Heart left ventricle (tissue), 16 donors: ENCODE results near the gene PURB. TPM values are rescaled to one million over a fixed set of nuclear protein-coding genes. Genes with fewer than 3 reads are reported as not detected.

Experiments
- ATAC-seq, 4 donors: fragments of 200-7000 bp; cut with Tn5 transposase; one replicate each; pipeline ENCODE4 v1.9.1; 2020 to 2022; ENCODE audit warnings: moderate library complexity in 4 of 4, mild to moderate bottlenecking in 3 of 4, moderate number of reproducible peaks in 1 of 4
- DNase-seq, 5 donors: peaks; one replicate each; pipeline ENCODE4 v3.0.0-alpha.2; 2020
- H3K27ac ChIP-seq, 12 donors: fragments of 200-600 bp; sonication (generic) in 4 of 12; one replicate each; pipeline versions ENCODE4 v1.5.0 to v1.8.0; 2016 to 2022; ENCODE audit warnings: mild to moderate bottlenecking in 2 of 12
- H3K27me3 ChIP-seq, 9 donors: fragments of 200-600 bp; sonication (generic) in 2 of 9; one replicate each; pipeline versions ENCODE4 v1.5.1 to v1.8.0; 2016 to 2022; ENCODE audit warnings: mild to moderate bottlenecking in 3 of 9
- H3K36me3 ChIP-seq, 9 donors: fragments of 200-600 bp; sonication (generic) in 2 of 9; one replicate each; pipeline versions ENCODE4 v1.5.0 to v1.8.0; 2018 to 2022; ENCODE audit warnings: mild to moderate bottlenecking in 2 of 9
- H3K4me1 ChIP-seq, 12 donors: fragments of 200-600 bp; sonication (generic) in 4 of 12; one replicate each; pipeline versions ENCODE4 v1.5.0 to v1.8.0; 2016 to 2022; ENCODE audit warnings: mild to moderate bottlenecking in 3 of 12
- H3K4me3 ChIP-seq, 12 donors: fragments of 200-600 bp; sonication (generic) in 4 of 12; one replicate each; pipeline versions ENCODE4 v1.5.0 to v1.8.0; 2017 to 2022; ENCODE audit warnings: mild to moderate bottlenecking in 9 of 12, moderate library complexity in 4 of 12
- H3K9me3 ChIP-seq, 12 donors: fragments of 200-600 bp; sonication (generic) in 4 of 12; one replicate each; pipeline versions ENCODE4 v1.5.0 to v1.8.0; 2016 to 2022; ENCODE audit warnings: mild to moderate bottlenecking in 1 of 12
- POLR2A ChIP-seq, 2 donors: fragments of 450-650 bp; IDR thresholded peaks; one replicate each; pipeline ENCODE4 v1.6.1; 2017; ENCODE audit warnings: antibody characterized with exemption in 2 of 2, mild to moderate bottlenecking in 2 of 2, moderate library complexity in 2 of 2
- WGBS, 4 donors: extraction: QIAGEN DNeasy Blood & Tissue Kit in 2 of 4; methylation state at CpG; one replicate each; pipeline versions ENCODE4 v1.1.5 to v1.1.7; 2013 to 2018; 5-methylcytosine and 5-hydroxymethylcytosine counted together
- intact Hi-C, 10 donors: fragments of 100-400 bp; cut with DNase I; formaldehyde crosslinking; loops; one replicate each; pipeline versions ENCODE4 v1.11.1 to v1.14.2; 2022
- polyA plus RNA-seq, 2 donors: library from polyadenylated mRNA; stranded (reverse); fragments of 200-250 nt; gene quantifications; one replicate each; pipeline ENCODE4 v1.2.3, GENCODE V29; 2013
- total RNA-seq, 9 donors: library from RNA; depleted of rRNA in 2 of 9; stranded (reverse); fragments of >200 nt in 2 of 9; fragmentation: NEBNext Ultra II Directional in 3 of 9; extraction: Animal tissue kit (Norgen Biotek cat#: 25700) in 3 of 9; gene quantifications; one replicate each; pipeline versions ENCODE4 v1.1.0 to v1.2.4, GENCODE V29; 2016 to 2023
- TF ChIP-seq, protein P1 (sequence below), 12 donors: fragments of 200-600 bp; sonication (generic) in 4 of 12; IDR thresholded peaks; one replicate each; pipeline versions ENCODE4 v1.5.0 to v1.8.0; 2018 to 2022; ENCODE audit warnings: antibody characterized with exemption in 12 of 12, mild to moderate bottlenecking in 5 of 12
- donor health status: ischemic (EF 13 %, LVEDD 7.1; RV severe dilation, severe dysfunction).
- donor health status: healthy with polysubstance abuse.
- donor health status: DM: no; HTN: yes; CAD: no.
- donor health status: DM: no; HTN: no; CAD: no.
- donor health status: ischemic (EF 25% LVEDD 6.9; RV normal size, moderate dysfunction).
- donor health status: ischemic (EF 25% LVEDD 5.7; RV mildly dilated, moderate dysfunction).
- donor health status: healthy.
- donor health status: DM: yes; HTN: yes; CAD: no.
- donor health status: ischemic (EF 35%, LVEDD 5.7; RV mildly dilated, moderate dysfunction).
- donor health status: nonischemic (EF 11% LVEDD 7.7; RV severe dilation, severe dysfunction).
- donor health status: DM: yes; HTN: yes; CAD: no.
- donor health status: PGD.
- donor health status: ischemic (EF 29% LVEDD 5.4; RV normal size, mild dysfunction).
- donor health status: nonischemic (EF 23%, LVEDD 6.1; RV moderate dilation, normal function).

PURB gene
- total and polyA plus RNA-seq, 11 donors: 5.5 to 19.4 (median 15.7) TPM

DNA sequence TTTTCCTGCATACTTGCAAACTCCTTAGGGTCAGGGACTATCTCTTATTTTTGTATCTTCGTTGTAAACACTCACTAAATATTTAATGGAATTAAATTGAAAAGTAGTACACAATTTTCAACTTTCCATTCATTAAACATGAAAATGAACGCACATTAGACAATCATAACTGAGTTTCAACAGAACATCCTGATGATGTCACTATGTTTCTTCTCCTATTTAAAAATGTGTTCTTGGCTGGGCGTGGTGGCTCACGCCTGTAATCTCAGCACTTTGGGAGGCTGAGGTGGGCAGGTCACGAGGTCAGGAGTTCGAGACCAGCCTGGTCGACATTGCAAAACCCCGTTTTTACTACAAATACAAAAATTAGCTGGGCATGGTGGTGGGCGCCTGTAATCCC lies 14.1 kb upstream of the PURB start:
- 84 to 88% (median 87%) methylated on average over 9 of the region's 9 CpGs for whole genome bisulfite sequencing, 4 donors
- ATAC-seq: no peak

DNA sequence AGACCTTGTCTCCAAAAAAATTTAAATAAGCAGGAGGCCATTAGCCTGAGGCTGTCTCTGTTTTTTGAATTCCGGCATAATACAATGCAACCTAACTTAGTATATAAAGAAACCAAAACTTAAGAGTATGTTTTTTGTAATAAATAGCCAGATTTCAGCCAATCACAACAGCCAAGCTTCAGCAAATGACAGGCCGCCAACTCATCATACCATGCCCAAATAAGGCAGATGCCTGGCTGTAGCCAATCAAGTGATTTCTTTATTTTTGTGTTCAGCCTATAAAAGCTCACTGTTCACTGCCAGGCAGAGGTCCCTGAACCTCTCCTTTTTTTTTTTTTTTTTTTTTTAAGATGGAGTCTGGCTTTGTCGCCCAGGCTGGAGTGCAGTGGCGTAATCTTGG lies 12.7 kb upstream of the PURB start:
- TF ChIP-seq, protein P1, sequence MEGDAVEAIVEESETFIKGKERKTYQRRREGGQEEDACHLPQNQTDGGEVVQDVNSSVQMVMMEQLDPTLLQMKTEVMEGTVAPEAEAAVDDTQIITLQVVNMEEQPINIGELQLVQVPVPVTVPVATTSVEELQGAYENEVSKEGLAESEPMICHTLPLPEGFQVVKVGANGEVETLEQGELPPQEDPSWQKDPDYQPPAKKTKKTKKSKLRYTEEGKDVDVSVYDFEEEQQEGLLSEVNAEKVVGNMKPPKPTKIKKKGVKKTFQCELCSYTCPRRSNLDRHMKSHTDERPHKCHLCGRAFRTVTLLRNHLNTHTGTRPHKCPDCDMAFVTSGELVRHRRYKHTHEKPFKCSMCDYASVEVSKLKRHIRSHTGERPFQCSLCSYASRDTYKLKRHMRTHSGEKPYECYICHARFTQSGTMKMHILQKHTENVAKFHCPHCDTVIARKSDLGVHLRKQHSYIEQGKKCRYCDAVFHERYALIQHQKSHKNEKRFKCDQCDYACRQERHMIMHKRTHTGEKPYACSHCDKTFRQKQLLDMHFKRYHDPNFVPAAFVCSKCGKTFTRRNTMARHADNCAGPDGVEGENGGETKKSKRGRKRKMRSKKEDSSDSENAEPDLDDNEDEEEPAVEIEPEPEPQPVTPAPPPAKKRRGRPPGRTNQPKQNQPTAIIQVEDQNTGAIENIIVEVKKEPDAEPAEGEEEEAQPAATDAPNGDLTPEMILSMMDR (IDR thresholded peaks at IDR 0.05): no peak
- TF ChIP-seq POLR2A (IDR thresholded peaks at IDR 0.05): no peak

More for the DNA sequence above, 14.1 kb upstream of the PURB start:
- Histone ChIP-seq H3K36me3 (no peaks in the 10 kb centered on the region), H3K9me3 (no peaks in the 10 kb centered on the region), H3K27ac (no peak overlapping the region), H3K4me1 (peaks cover 0 to 9% (median 0%) of the 10 kb centered on the region in 12 donors), H3K4me3 (no peak overlapping the region), H3K27me3 (no peaks in the 10 kb centered on the region)
- intact Hi-C loops: no loop called here
- DNase-seq: no peak
- TF ChIP-seq, protein P1 (IDR thresholded peaks at IDR 0.05): no peak
- no peak for TF ChIP-seq POLR2A (IDR thresholded peaks at IDR 0.05)

DNA sequence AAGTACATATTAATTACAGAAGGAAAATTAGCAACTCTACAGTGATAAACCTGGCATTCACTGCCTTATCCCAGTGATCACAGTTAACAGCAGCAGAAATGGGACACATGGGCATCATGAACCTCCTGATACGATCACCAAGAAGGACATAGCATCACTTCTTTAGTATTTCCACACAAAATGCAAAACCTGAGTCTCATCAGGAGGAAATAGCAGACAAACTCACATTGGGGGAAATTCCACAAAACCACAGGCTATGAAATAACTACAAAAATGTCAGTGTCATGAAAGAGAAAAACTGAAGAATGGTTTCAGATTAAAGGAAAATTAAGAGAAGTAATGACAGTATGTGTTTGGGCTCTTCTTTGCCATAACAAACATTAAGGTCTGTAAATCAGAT lies 12.0 kb upstream of the PURB start:
- H3K27ac ChIP-seq: no peak overlapping the region
- peaks cover 0 to 9% (median 0%) of the 10 kb centered on the region in 12 donors for H3K4me1 ChIP-seq
- no peak for TF ChIP-seq POLR2A (IDR thresholded peaks at IDR 0.05)
- ATAC-seq (no peak), DNase-seq (no peak)
- intact Hi-C loops: no loop called here
- WGBS, 4 donors: 81 to 87% (median 85%) methylated on average over 1 of the region's 1 CpG
- no peaks in the 10 kb centered on the region for H3K9me3 ChIP-seq
- no peaks in the 10 kb centered on the region for H3K36me3 ChIP-seq
- no peak overlapping the region for H3K4me3 ChIP-seq
- H3K27me3 ChIP-seq: no peaks in the 10 kb centered on the region

More for the DNA sequence above, 12.7 kb upstream of the PURB start:
- Histone ChIP-seq H3K27ac (no peak overlapping the region), H3K4me1 (peaks cover 0 to 9% (median 0%) of the 10 kb centered on the region in 12 donors), H3K36me3 (no peaks in the 10 kb centered on the region), H3K9me3 (no peaks in the 10 kb centered on the region), H3K27me3 (no peaks in the 10 kb centered on the region), H3K4me3 (no peak overlapping the region)
- intact Hi-C loops: no loop called here
- no peak for DNase-seq
- 90 to 96% (median 95%) methylated on average over 4 of the region's 4 CpGs for WGBS, 4 donors
- ATAC-seq: no peak

DNA sequence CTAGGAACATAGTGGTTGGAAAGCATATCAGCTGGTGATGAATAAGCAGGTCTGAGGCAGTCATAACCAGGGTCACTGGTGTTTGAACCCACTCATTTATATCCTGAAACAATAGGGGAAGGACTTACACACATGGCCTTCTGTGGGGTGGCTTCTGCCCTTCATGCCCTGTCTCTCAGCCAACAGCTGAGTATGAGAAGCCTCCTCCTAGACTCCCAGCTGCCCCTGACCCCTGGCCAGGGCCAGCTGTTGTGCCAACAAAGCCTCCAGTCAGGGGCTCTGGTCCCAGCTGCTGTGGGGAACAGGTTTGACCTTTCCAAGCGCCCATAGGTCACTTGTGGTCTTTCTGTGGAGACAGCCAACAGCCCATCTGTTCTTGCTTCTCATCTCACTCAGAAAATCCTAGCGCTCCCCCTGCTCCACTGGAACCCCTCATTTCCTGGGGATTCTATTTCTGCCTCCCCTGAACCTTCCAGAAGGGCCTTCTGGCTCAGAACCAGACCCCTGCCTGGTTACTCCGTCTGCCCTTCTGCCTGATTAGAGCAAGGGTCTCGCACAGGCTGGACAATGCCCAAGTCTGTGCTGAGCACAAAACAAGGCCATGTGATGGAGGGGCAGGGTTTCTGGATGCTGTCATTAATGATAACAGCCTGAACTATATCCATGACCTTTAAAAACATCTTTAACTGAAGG lies 9.7 kb upstream of the PURB start:
- H3K4me3 ChIP-seq: no peak overlapping the region
- ATAC-seq (no peak), DNase-seq (no peak)
- H3K27ac ChIP-seq: no peak overlapping the region
- no peaks in the 10 kb centered on the region for H3K9me3 ChIP-seq
- TF ChIP-seq, protein P1 (IDR thresholded peaks at IDR 0.05): no peak
- TF ChIP-seq POLR2A (IDR thresholded peaks at IDR 0.05): no peak
- intact Hi-C loops: no loop called here
- H3K27me3 ChIP-seq: no peaks in the 10 kb centered on the region
- WGBS, 4 donors: 53 to 56% (median 55%) methylated on average over 4 of the region's 4 CpGs
- H3K4me1 ChIP-seq: peaks cover 0 to 9% (median 0%) of the 10 kb centered on the region in 12 donors
- no peaks in the 10 kb centered on the region for H3K36me3 ChIP-seq
